ENCODE data around the gene PIP5KL1. TPM values are rescaled to one million over a fixed set of nuclear protein-coding genes. Genes with fewer than 3 reads are reported as not detected.

PIP5KL1 gene
- total and polyA plus RNA-seq, 2 of the 8 experiments (the other 6 are each of a cell fraction or from before 2014, with no cell fraction given) = 13.4 to 15.4 TPM

GRCh38 chr9:127898433-127899127 is 32.0 kb downstream of the PIP5KL1 start:
- Histone ChIP-seq H3K27ac (ENCODE audit: low read depth, low read length) (no peak overlapping the region), H2BK120ac (replicated peaks; ENCODE audit: low read depth, low read length) (peak overlapping the region; percentile 54), H3K4me1 (replicated peaks in 1 of 4; ENCODE audit: control insufficient read depth in 3 of 4, insufficient read depth in 4 of 4, low read length in 3 of 4) (peaks cover 3 to 32% (median 19%) of the 10 kb centered on the region in 4 experiments), H3K23ac (ENCODE audit: insufficient read length) (no peak overlapping the region), H2AFZ (ENCODE audit: low read length) (no peak overlapping the region), H2BK12ac (ENCODE audit: low read depth, low read length) (peak overlapping the region; percentile 80; the same call in 1 of the 2 replicates), H3K23me2 (ENCODE audit: low read depth, low read length) (peaks cover 5% of the 10 kb centered on the region; the same call in 1 of the 2 replicates), H3K14ac (ENCODE audit: insufficient read length) (no peak overlapping the region), H2BK15ac (ENCODE audit: low read length) (peak overlapping the region; percentile 36; the same call in 1 of the 2 replicates), H3K18ac (ENCODE audit: extremely low read depth, low read length) (peak overlapping the region; percentile 60), H4K91ac (replicated peaks; ENCODE audit: insufficient read length, low read length) (peak overlapping the region; percentile 74), H2BK20ac (ENCODE audit: low read length) (0 out of 2 replicates have a peak overlapping the region, but pooled peaks have one; percentile 28), H3K56ac (replicated peaks; ENCODE audit: insufficient read length, low read depth, low read length) (peak overlapping the region; percentile 77), H3K27me3 (replicated peaks in 1 of 4; ENCODE audit: control insufficient read depth in 3 of 4, extremely low read depth in 1 of 4, insufficient read depth in 3 of 4, low read length in 3 of 4) (no peaks in the 10 kb centered on the region), H3K9ac (replicated peaks in 1 of 4; ENCODE audit: extremely low read depth in 1 of 4, low read depth in 3 of 4, low read length in 3 of 4) (peak overlapping the region in 3 of 4 experiments; percentile 41 to 60 (median 42); a peak in 6 of 7 replicates), H3K36me3 (ENCODE audit: control insufficient read depth in 2 of 4, insufficient read depth in 4 of 4, low read length in 3 of 4) (peaks cover 18 to 25% (median 22%) of the 10 kb centered on the region in 4 experiments), H2BK5ac (ENCODE audit: low read depth, low read length) (peak overlapping the region; percentile 52; the same call in 1 of the 2 replicates), H4K5ac (ENCODE audit: insufficient read length, low read depth, low read length) (peak overlapping the region; percentile 57), H3K9me3 (ENCODE audit: insufficient read depth in 2 of 2, low read depth in 1 of 2, low read length in 1 of 2) (no peaks in the 10 kb centered on the region), H3K79me1 (ENCODE audit: low read depth, low read length) (peaks cover 10% of the 10 kb centered on the region), H3K79me2 (ENCODE audit: control insufficient read depth in 1 of 2, insufficient read depth in 2 of 2, low read length in 2 of 2) (peaks cover 0 to 4% of the 10 kb centered on the region in 2 experiments; a peak in 1 of 4 replicates), H3K4me2 (ENCODE audit: insufficient read depth in 1 of 2, low read depth in 2 of 2, low read length in 2 of 2) (peak overlapping the region; percentile 70 to 83), H4K8ac (ENCODE audit: extremely low read depth, insufficient read depth, low read length) (peak overlapping the region; percentile 91), H2AK5ac (ENCODE audit: low read depth, low read length) (peak overlapping the region; percentile 93; the same call in 1 of the 2 replicates), H4K20me1 (replicated peaks in 1 of 2; ENCODE audit: control insufficient read depth in 1 of 2, insufficient read depth in 2 of 2, low read length in 2 of 2) (peaks cover 5 to 13% of the 10 kb centered on the region in 2 experiments), H3K4me3 (ENCODE audit: extremely low read depth in 1 of 4, insufficient read depth in 2 of 4, low read depth in 3 of 4, low read length in 4 of 4) (peak overlapping the region; percentile 78 to 99 (median 88)), H3K4ac (replicated peaks; ENCODE audit: insufficient read length, low read depth, low read length) (peak overlapping the region; percentile 67)
- ChIA-PET POLR2A (ENCODE audit: partially characterized antibody) (interaction anchor here (0.6 to 10.1 kb wide), 18 partner anchors 10 to 1184 kb away, joined by 3 to 91 read pairs (median 4); partner anchors contain the start of genes AK1, ENG, PIP5KL1 and ST6GALNAC4), CTCF (ENCODE audit: partially characterized antibody) (interaction anchor here (0.6 to 3.0 kb wide), 12 partner anchors 9 to 199 kb away, joined by 3 to 14 read pairs (median 3); partner anchors contain the start of gene TOR2A)
- DNase-seq (ENCODE audit: low read depth in 1 of 2, low spot score in 2 of 2) (no peak), FAIRE-seq (no peak)
- 24% methylated on average over 22 of the region's 32 CpGs; no CpG with 5 or more reads in 1 of the 2 experiments for WGBS, 2 experiments (ENCODE audit: extremely low coverage in 1 of 2, insufficient coverage in 1 of 2, insufficient read length in 1 of 2, insufficient replicate concordance in 2 of 2, low coverage in 1 of 2, low lambda C conversion rate in 2 of 2, missing lambda C conversion rate in 1 of 2)
- TF ChIP-seq CEBPB (IDR thresholded peaks at IDR 0.05; ENCODE audit: low read depth, low read length) = no peak
- TF ChIP-seq KDM1A (IDR thresholded peaks at IDR 0.05; ENCODE audit: borderline replicate concordance, low read length) = peak; percentile 97
- 0 out of 2 replicates have a peak, but pooled peaks have one; percentile 14 for TF ChIP-seq RBBP5 (IDR thresholded peaks at IDR 0.05; ENCODE audit: borderline replicate concordance, low read depth, low read length)
- TF ChIP-seq JUND (IDR thresholded peaks at IDR 0.05; ENCODE audit: low read length) = no peak
- no peak for TF ChIP-seq MAFK (IDR thresholded peaks at IDR 0.05; ENCODE audit: low read depth, low read length)
- no peak for TF ChIP-seq CREB1 (IDR thresholded peaks at IDR 0.05)
